HEK293 (cell line): ENCODE measurements around the gene SMARCD3.

Experiments
- GLI4 ChIP-seq: fragments of 450-650 bp; formaldehyde crosslinking; IDR thresholded peaks from 2 replicates; pipeline ENCODE4 v1.5.1; 2016; ENCODE audit warnings: missing biosample characterization, missing genetic modification characterization
- KLF16 ChIP-seq: fragments of 450-650 bp; formaldehyde crosslinking; IDR thresholded peaks from 2 replicates; pipeline ENCODE4 v1.5.1; 2017; ENCODE audit warnings: missing biosample characterization, missing genetic modification characterization
- KLF8 ChIP-seq: fragments of 450-650 bp; formaldehyde crosslinking; IDR thresholded peaks from 2 replicates; pipeline ENCODE4 v1.5.1; 2016; ENCODE audit warnings: missing biosample characterization, missing genetic modification characterization
- MEIS1 ChIP-seq: sonication (generic); formaldehyde crosslinking; IDR thresholded peaks from 2 replicates; pipeline ENCODE4 v1.8.1; 2022; ENCODE audit warnings: missing genetic modification reagents, mild to moderate bottlenecking, borderline replicate concordance
- PRDM1 ChIP-seq: fragments of 450-650 bp; formaldehyde crosslinking; IDR thresholded peaks from 2 replicates; pipeline ENCODE4; 2016; ENCODE audit warnings: missing biosample characterization, missing genetic modification characterization
- SCRT2 ChIP-seq: fragments of 450-650 bp; formaldehyde crosslinking; IDR thresholded peaks from 2 replicates; pipeline ENCODE4 v1.5.1; 2016; ENCODE audit warnings: missing biosample characterization, missing genetic modification characterization
- SP2 ChIP-seq: fragments of 450-650 bp; formaldehyde crosslinking; IDR thresholded peaks from 2 replicates; pipeline ENCODE4 v1.5.1; 2016; ENCODE audit warnings: missing biosample characterization, missing genetic modification characterization
- ZFHX2 ChIP-seq: fragments of 450-650 bp; formaldehyde crosslinking; conservative IDR thresholded peaks from 2 replicates; pipeline ENCODE4 v1.5.1; 2016; ENCODE audit warnings: missing biosample characterization, missing genetic modification characterization
- ZNF112 ChIP-seq: fragments of 450-650 bp; formaldehyde crosslinking; IDR thresholded peaks from 2 replicates; pipeline ENCODE4 v1.5.0; 2017; ENCODE audit warnings: missing biosample characterization, missing genetic modification characterization
- ZNF133 ChIP-seq: fragments of 450-650 bp; formaldehyde crosslinking; IDR thresholded peaks from 2 replicates; pipeline ENCODE4 v1.5.1; 2016; ENCODE audit warnings: missing biosample characterization, missing genetic modification characterization
- ZNF335 ChIP-seq: fragments of 450-650 bp; formaldehyde crosslinking; conservative IDR thresholded peaks from 2 replicates; pipeline ENCODE4 v1.5.1; 2016; ENCODE audit warnings: missing biosample characterization, missing genetic modification characterization
- ZNF423 ChIP-seq: fragments of 450-650 bp; formaldehyde crosslinking; IDR thresholded peaks from 2 replicates; pipeline ENCODE4 v1.5.1; 2016; ENCODE audit warnings: missing biosample characterization, missing genetic modification characterization
- ZNF426 ChIP-seq: fragments of 450-650 bp; formaldehyde crosslinking; IDR thresholded peaks from 2 replicates; pipeline ENCODE4 v1.5.1; 2017; ENCODE audit warnings: missing biosample characterization, missing genetic modification characterization, mild to moderate bottlenecking, inconsistent platforms, moderate library complexity
- ZNF48 ChIP-seq: fragments of 450-650 bp; formaldehyde crosslinking; IDR thresholded peaks from 2 replicates; pipeline ENCODE4 v1.5.1; 2016; ENCODE audit warnings: missing biosample characterization, missing genetic modification characterization
- ZNF510 ChIP-seq: fragments of 450-650 bp; formaldehyde crosslinking; IDR thresholded peaks from 2 replicates; pipeline ENCODE4 v1.5.1; 2018; ENCODE audit warnings: mild to moderate bottlenecking, missing genetic modification characterization, missing biosample characterization; ENCODE audit not compliant: insufficient replicate concordance
- ZNF600 ChIP-seq: fragments of 450-650 bp; formaldehyde crosslinking; IDR thresholded peaks from 2 replicates; pipeline ENCODE4 v1.5.1; 2016; ENCODE audit warnings: missing biosample characterization, missing genetic modification characterization
- ZNF610 ChIP-seq: fragments of 450-650 bp; formaldehyde crosslinking; IDR thresholded peaks from 2 replicates; pipeline ENCODE4 v1.5.1; 2016; ENCODE audit warnings: missing biosample characterization, missing genetic modification characterization, borderline replicate concordance
- ZNF660 ChIP-seq: fragments of 450-650 bp; IDR thresholded peaks from 2 replicates; pipeline ENCODE4 v1.5.1; 2018; ENCODE audit warnings: missing biosample characterization, mild to moderate bottlenecking, missing genetic modification characterization
- ZNF76 ChIP-seq: fragments of 450-650 bp; formaldehyde crosslinking; IDR thresholded peaks from 2 replicates; pipeline ENCODE4; 2016; ENCODE audit warnings: low read depth, missing biosample characterization, missing genetic modification characterization, borderline replicate concordance
- ZNF843 ChIP-seq: fragments of 450-650 bp; formaldehyde crosslinking; IDR thresholded peaks from 2 replicates; pipeline ENCODE4 v1.5.1; 2016; ENCODE audit warnings: missing biosample characterization, missing genetic modification characterization
- ZSCAN16 ChIP-seq: fragments of 450-650 bp; formaldehyde crosslinking; IDR thresholded peaks from 2 replicates; pipeline ENCODE4 v1.5.1; 2016; ENCODE audit warnings: missing biosample characterization, missing genetic modification characterization
- ZSCAN23 ChIP-seq: fragments of 450-650 bp; formaldehyde crosslinking; IDR thresholded peaks from 2 replicates; pipeline ENCODE4 v1.5.1; 2016; ENCODE audit warnings: missing biosample characterization, missing genetic modification characterization
- ZXDB ChIP-seq: fragments of 450-650 bp; formaldehyde crosslinking; IDR thresholded peaks from 2 replicates; pipeline ENCODE4 v1.5.1; 2016; ENCODE audit warnings: missing biosample characterization, missing genetic modification characterization
- TF ChIP-seq, protein P1 (sequence below): fragments of 450-650 bp; formaldehyde crosslinking; IDR thresholded peaks from 2 replicates; pipeline ENCODE4 v1.5.1; 2016; ENCODE audit warnings: missing biosample characterization, missing genetic modification characterization
- TF ChIP-seq, protein P2 (sequence below): fragments of 450-650 bp; formaldehyde crosslinking; IDR thresholded peaks from 2 replicates; pipeline ENCODE4 v1.5.1; 2017; ENCODE audit warnings: missing biosample characterization, missing genetic modification characterization
- TF ChIP-seq, protein P3 (sequence below): fragments of 450-650 bp; formaldehyde crosslinking; IDR thresholded peaks from 2 replicates; pipeline ENCODE4 v1.5.1; 2016; ENCODE audit warnings: missing biosample characterization, missing genetic modification characterization
- TF ChIP-seq, protein P4 (sequence below): fragments of 450-650 bp; formaldehyde crosslinking; conservative IDR thresholded peaks from 2 replicates; pipeline ENCODE4 v1.5.1; 2016; ENCODE audit warnings: low read depth, missing biosample characterization, missing genetic modification characterization
- TF ChIP-seq, protein P5 (sequence below): fragments of 450-650 bp; formaldehyde crosslinking; IDR thresholded peaks from 2 replicates; pipeline ENCODE4 v1.5.1; 2017; ENCODE audit warnings: missing biosample characterization, missing genetic modification characterization
- TF ChIP-seq, protein P6 (sequence below): fragments of 450-650 bp; formaldehyde crosslinking; IDR thresholded peaks from 2 replicates; pipeline ENCODE4 v1.5.1; 2016; ENCODE audit warnings: missing biosample characterization, missing genetic modification characterization

Gene SMARCD3

DNA sequence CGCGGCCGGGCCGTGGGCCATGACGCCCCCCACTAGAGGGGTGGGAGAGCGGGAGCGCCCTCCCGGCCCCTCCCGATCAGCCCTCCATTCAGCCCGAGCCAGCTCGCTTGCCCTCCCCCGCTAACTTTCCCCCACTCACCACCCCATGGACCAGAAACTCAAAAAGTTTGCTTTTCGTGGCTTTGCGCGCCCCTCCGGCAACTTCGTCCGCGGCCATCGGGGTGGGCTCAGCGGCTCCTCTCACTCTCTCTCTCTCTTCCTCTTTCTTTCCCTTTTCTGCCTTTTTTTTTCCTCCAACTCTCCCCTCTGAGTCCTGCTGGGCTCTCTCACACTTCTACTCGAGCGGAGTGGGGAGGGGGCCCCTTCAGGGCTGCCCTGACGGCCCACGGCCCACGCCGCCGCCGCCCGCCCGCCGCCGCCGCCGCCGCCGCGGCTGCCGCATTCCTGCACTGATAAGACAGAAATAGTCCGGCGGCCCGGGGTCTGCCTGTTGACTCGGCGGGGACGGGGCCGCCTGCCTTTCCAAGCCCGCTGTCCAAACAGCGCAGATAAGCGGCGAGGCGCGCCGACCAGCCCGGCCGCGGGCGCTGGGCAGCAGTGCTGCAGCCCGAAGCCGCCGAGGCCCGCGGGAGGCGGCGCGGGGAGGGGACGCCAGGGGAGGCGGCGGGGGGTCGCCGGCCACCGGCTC is at the start of gene SMARCD3 (continued):
- TF ChIP-seq KLF8 (peak; percentile 66), ZNF426 (tag by site-specific recombination) (no peak), ZSCAN23 (tag by site-specific recombination) (no peak), GLI4 (tag by site-specific recombination) (0 out of 2 replicates have a peak, but pooled peaks have one; percentile 42), SCRT2 (tag by site-specific recombination) (no peak), ZFHX2 (tag by site-specific recombination) (peak; percentile 72), ZNF510 (no peak), ZNF112 (tag by site-specific recombination) (no peak), ZSCAN16 (0 out of 2 replicates have a peak, but pooled peaks have one; percentile 22), ZNF660 (tag by site-specific recombination) (peak; percentile 53; the same call in 1 of the 2 replicates), PRDM1 (tag by site-specific recombination) (peak; percentile 97), KLF16 (tag by site-specific recombination) (peak; percentile 70), ZNF48 (tag by site-specific recombination) (no peak), ZNF610 (no peak), ZNF133 (tag by site-specific recombination) (no peak), ZNF843 (no peak), MEIS1 (CRISPR knock-in tag) (no peak), ZNF76 (tag by site-specific recombination) (no peak), ZNF600 (peak; percentile 27), ZNF423 (tag by site-specific recombination) (no peak), SP2 (tag by site-specific recombination) (peak; percentile 72), ZNF335 (tag by site-specific recombination) (peak; percentile 76), ZXDB (peak; percentile 46; the same call in 1 of the 2 replicates)
- TF ChIP-seq, protein P1, sequence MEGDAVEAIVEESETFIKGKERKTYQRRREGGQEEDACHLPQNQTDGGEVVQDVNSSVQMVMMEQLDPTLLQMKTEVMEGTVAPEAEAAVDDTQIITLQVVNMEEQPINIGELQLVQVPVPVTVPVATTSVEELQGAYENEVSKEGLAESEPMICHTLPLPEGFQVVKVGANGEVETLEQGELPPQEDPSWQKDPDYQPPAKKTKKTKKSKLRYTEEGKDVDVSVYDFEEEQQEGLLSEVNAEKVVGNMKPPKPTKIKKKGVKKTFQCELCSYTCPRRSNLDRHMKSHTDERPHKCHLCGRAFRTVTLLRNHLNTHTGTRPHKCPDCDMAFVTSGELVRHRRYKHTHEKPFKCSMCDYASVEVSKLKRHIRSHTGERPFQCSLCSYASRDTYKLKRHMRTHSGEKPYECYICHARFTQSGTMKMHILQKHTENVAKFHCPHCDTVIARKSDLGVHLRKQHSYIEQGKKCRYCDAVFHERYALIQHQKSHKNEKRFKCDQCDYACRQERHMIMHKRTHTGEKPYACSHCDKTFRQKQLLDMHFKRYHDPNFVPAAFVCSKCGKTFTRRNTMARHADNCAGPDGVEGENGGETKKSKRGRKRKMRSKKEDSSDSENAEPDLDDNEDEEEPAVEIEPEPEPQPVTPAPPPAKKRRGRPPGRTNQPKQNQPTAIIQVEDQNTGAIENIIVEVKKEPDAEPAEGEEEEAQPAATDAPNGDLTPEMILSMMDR: peak; percentile 26; the same call in 1 of the 2 replicates
- TF ChIP-seq, protein P2, sequence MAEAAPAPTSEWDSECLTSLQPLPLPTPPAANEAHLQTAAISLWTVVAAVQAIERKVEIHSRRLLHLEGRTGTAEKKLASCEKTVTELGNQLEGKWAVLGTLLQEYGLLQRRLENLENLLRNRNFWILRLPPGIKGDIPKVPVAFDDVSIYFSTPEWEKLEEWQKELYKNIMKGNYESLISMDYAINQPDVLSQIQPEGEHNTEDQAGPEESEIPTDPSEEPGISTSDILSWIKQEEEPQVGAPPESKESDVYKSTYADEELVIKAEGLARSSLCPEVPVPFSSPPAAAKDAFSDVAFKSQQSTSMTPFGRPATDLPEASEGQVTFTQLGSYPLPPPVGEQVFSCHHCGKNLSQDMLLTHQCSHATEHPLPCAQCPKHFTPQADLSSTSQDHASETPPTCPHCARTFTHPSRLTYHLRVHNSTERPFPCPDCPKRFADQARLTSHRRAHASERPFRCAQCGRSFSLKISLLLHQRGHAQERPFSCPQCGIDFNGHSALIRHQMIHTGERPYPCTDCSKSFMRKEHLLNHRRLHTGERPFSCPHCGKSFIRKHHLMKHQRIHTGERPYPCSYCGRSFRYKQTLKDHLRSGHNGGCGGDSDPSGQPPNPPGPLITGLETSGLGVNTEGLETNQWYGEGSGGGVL (tag by site-specific recombination): peak; percentile 98
- TF ChIP-seq, protein P3, sequence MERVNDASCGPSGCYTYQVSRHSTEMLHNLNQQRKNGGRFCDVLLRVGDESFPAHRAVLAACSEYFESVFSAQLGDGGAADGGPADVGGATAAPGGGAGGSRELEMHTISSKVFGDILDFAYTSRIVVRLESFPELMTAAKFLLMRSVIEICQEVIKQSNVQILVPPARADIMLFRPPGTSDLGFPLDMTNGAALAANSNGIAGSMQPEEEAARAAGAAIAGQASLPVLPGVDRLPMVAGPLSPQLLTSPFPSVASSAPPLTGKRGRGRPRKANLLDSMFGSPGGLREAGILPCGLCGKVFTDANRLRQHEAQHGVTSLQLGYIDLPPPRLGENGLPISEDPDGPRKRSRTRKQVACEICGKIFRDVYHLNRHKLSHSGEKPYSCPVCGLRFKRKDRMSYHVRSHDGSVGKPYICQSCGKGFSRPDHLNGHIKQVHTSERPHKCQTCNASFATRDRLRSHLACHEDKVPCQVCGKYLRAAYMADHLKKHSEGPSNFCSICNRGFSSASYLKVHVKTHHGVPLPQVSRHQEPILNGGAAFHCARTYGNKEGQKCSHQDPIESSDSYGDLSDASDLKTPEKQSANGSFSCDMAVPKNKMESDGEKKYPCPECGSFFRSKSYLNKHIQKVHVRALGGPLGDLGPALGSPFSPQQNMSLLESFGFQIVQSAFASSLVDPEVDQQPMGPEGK (tag by site-specific recombination): peak; percentile 85
- TF ChIP-seq, protein P4, sequence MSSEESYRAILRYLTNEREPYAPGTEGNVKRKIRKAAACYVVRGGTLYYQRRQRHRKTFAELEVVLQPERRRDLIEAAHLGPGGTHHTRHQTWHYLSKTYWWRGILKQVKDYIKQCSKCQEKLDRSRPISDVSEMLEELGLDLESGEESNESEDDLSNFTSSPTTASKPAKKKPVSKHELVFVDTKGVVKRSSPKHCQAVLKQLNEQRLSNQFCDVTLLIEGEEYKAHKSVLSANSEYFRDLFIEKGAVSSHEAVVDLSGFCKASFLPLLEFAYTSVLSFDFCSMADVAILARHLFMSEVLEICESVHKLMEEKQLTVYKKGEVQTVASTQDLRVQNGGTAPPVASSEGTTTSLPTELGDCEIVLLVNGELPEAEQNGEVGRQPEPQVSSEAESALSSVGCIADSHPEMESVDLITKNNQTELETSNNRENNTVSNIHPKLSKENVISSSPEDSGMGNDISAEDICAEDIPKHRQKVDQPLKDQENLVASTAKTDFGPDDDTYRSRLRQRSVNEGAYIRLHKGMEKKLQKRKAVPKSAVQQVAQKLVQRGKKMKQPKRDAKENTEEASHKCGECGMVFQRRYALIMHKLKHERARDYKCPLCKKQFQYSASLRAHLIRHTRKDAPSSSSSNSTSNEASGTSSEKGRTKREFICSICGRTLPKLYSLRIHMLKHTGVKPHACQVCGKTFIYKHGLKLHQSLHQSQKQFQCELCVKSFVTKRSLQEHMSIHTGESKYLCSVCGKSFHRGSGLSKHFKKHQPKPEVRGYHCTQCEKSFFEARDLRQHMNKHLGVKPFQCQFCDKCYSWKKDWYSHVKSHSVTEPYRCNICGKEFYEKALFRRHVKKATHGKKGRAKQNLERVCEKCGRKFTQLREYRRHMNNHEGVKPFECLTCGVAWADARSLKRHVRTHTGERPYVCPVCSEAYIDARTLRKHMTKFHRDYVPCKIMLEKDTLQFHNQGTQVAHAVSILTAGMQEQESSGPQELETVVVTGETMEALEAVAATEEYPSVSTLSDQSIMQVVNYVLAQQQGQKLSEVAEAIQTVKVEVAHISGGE (tag by site-specific recombination): 0 out of 2 replicates have a peak, but pooled peaks have one; percentile 22
- TF ChIP-seq, protein P5, sequence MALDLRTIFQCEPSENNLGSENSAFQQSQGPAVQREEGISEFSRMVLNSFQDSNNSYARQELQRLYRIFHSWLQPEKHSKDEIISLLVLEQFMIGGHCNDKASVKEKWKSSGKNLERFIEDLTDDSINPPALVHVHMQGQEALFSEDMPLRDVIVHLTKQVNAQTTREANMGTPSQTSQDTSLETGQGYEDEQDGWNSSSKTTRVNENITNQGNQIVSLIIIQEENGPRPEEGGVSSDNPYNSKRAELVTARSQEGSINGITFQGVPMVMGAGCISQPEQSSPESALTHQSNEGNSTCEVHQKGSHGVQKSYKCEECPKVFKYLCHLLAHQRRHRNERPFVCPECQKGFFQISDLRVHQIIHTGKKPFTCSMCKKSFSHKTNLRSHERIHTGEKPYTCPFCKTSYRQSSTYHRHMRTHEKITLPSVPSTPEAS (tag by site-specific recombination): peak; percentile 33; the same call in 1 of the 2 replicates
- TF ChIP-seq, protein P6, sequence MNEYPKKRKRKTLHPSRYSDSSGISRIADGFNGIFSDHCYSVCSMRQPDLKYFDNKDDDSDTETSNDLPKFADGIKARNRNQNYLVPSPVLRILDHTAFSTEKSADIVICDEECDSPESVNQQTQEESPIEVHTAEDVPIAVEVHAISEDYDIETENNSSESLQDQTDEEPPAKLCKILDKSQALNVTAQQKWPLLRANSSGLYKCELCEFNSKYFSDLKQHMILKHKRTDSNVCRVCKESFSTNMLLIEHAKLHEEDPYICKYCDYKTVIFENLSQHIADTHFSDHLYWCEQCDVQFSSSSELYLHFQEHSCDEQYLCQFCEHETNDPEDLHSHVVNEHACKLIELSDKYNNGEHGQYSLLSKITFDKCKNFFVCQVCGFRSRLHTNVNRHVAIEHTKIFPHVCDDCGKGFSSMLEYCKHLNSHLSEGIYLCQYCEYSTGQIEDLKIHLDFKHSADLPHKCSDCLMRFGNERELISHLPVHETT (tag by site-specific recombination): peak; percentile 42
